IMR-90 (cell line): ENCODE measurements around the gene BPIFB1. TPM values are rescaled to one million over a fixed set of nuclear protein-coding genes. Genes with fewer than 3 reads are reported as not detected.

ENCODE experiments used
- ATAC-seq: fragments of 200-7000 bp; cut with Tn5 transposase; 2 replicates; pipeline ENCODE4 v1.9.1; 2020; ENCODE audit warnings: low read depth, mild to moderate bottlenecking, moderate library complexity
- BruUV-seq: library from RNA; stranded (reverse); fragments of 400-500 nt; replicated peaks from 2 replicates; lab custom pipeline; 2021; lab: Mats Ljungman, UMichigan
- CTCF ChIA-PET: fragments of 300-600 bp; formaldehyde crosslinking; extraction: SDS; loops from one replicate; lab custom pipeline; 2021; ENCODE audit warnings: antibody characterized with exemption; lab: Yijun Ruan, JAX
- POLR2A ChIA-PET: fragments of 300-600 bp; sonication (Branson Sonifier 250); formaldehyde crosslinking; loops from one replicate; lab custom pipeline; 2022; ENCODE audit warnings: antibody characterized with exemption; ENCODE audit not compliant: unreplicated experiment; lab: Charles Lee
- DNase-seq: peaks from one replicate; pipeline ENCODE4 v3.0.0; 2013
- H2AFZ ChIP-seq: replicated peaks from 2 replicates; pipeline ENCODE3; 2013; ENCODE audit warnings: low read length, mild to moderate bottlenecking; ENCODE audit not compliant: poor library complexity
- H2AK5ac ChIP-seq: 2 replicates; pipeline ENCODE4 v1.6.1; 2013; ENCODE audit warnings: low read depth, low read length, inconsistent platforms
- H2AK9ac ChIP-seq: replicated peaks from 2 replicates; pipeline ENCODE3; 2013; ENCODE audit warnings: mild to moderate bottlenecking, low read depth, low read length, moderate library complexity; ENCODE audit not compliant: poor library complexity
- H2BK120ac ChIP-seq: 2 replicates; pipeline ENCODE4 v1.6.1; 2013; ENCODE audit warnings: low read depth, low read length, inconsistent platforms
- H2BK15ac ChIP-seq: 3 replicates; pipeline ENCODE4 v1.6.1; 2013; ENCODE audit warnings: low read depth, low read length, inconsistent platforms
- H2BK20ac ChIP-seq: 2 replicates; pipeline ENCODE4 v1.6.1; 2013; ENCODE audit warnings: low read depth, mild to moderate bottlenecking, inconsistent platforms, low read length, moderate library complexity
- H2BK5ac ChIP-seq: 2 replicates; pipeline ENCODE4 v1.6.1; 2013; ENCODE audit warnings: mild to moderate bottlenecking, low read depth, low read length, inconsistent platforms; ENCODE audit not compliant: poor library complexity, severe bottlenecking
- H3K14ac ChIP-seq: replicated peaks from 2 replicates; pipeline ENCODE4 v1.6.1; 2013; ENCODE audit warnings: low read depth, low read length, inconsistent platforms
- H3K18ac ChIP-seq: 2 replicates; pipeline ENCODE4 v1.6.1; 2013; ENCODE audit warnings: low read depth, low read length, control low read depth
- H3K23ac ChIP-seq: 2 replicates; pipeline ENCODE4 v1.6.1; 2013; ENCODE audit warnings: low read depth, low read length, inconsistent platforms
- H3K27ac ChIP-seq: 2 replicates; pipeline ENCODE4 v1.5.1; 2013; ENCODE audit warnings: mild to moderate bottlenecking, control low read depth, low read length; ENCODE audit not compliant: insufficient read depth
- H3K27me3 ChIP-seq: 2 replicates; pipeline ENCODE4 v1.6.1; 2013; ENCODE audit warnings: low read length; ENCODE audit not compliant: control insufficient read depth, insufficient read depth
- H3K36me3 ChIP-seq: 2 replicates; pipeline ENCODE4 v1.6.1; 2013; ENCODE audit warnings: low read length, mixed read lengths; ENCODE audit not compliant: control insufficient read depth, insufficient read depth
- H3K4ac ChIP-seq: 2 replicates; pipeline ENCODE4 v1.6.1; 2013; ENCODE audit warnings: low read depth, low read length, inconsistent platforms
- H3K4me1 ChIP-seq: 2 replicates; pipeline ENCODE4 v1.6.1; 2013; ENCODE audit warnings: low read length, mixed read lengths; ENCODE audit not compliant: control insufficient read depth, insufficient read depth
- H3K4me2 ChIP-seq: 2 replicates; pipeline ENCODE4 v1.6.1; 2013; ENCODE audit warnings: low read depth, mild to moderate bottlenecking, control low read depth, low read length, moderate library complexity
- H3K4me3 ChIP-seq: 2 replicates; pipeline ENCODE4 v1.5.1; 2013; ENCODE audit warnings: low read depth, mild to moderate bottlenecking, control low read depth, low read length, moderate library complexity; ENCODE audit not compliant: insufficient read depth
- H3K56ac ChIP-seq: 2 replicates; pipeline ENCODE4 v1.6.1; 2013; ENCODE audit warnings: low read length, inconsistent platforms; ENCODE audit not compliant: insufficient read depth; ENCODE audit errors: extremely low read depth
- H3K79me1 ChIP-seq, 2 experiments: 2 replicates each; pipeline ENCODE4 v1.6.1; 2013; ENCODE audit warnings: low read length in 2 of 2, inconsistent platforms in 1 of 2, low read depth in 1 of 2
- H3K9ac ChIP-seq: 2 replicates; pipeline ENCODE4 v1.6.1; 2013; ENCODE audit warnings: low read depth, low read length, control low read depth
- H3K9me1 ChIP-seq: 2 replicates; pipeline ENCODE4 v1.6.1; 2013; ENCODE audit warnings: low read length, inconsistent platforms; ENCODE audit not compliant: insufficient read depth
- H3K9me3 ChIP-seq: 2 replicates; pipeline ENCODE4 v1.6.1; 2013; ENCODE audit warnings: low read length; ENCODE audit not compliant: control insufficient read depth, insufficient read depth
- H4K20me1 ChIP-seq: 2 replicates; pipeline ENCODE4 v1.6.1; 2013; ENCODE audit warnings: low read length, inconsistent platforms; ENCODE audit not compliant: insufficient read depth
- H4K5ac ChIP-seq: 2 replicates; pipeline ENCODE4 v1.6.1; 2013; ENCODE audit warnings: mild to moderate bottlenecking, low read depth, low read length, control low read depth
- H4K8ac ChIP-seq, 2 experiments: 2 replicates each; pipeline ENCODE4 v1.6.1; 2013; ENCODE audit warnings: low read depth in 2 of 2, low read length in 2 of 2, control low read depth in 1 of 2, inconsistent platforms in 1 of 2
- H4K91ac ChIP-seq: 2 replicates; pipeline ENCODE4 v1.6.1; 2013; ENCODE audit warnings: low read depth, low read length, inconsistent platforms; ENCODE audit not compliant: insufficient read depth
- CEBPB ChIP-seq: IDR thresholded peaks from 2 replicates; pipeline ENCODE4 v1.6.1; 2012; ENCODE audit warnings: low read depth, low read length, improper control_type of control experiment
- CTCF ChIP-seq: conservative IDR thresholded peaks from 2 replicates; pipeline ENCODE4 v1.5.1; 2012; ENCODE audit warnings: mild to moderate bottlenecking, low read depth, low read length, improper control_type of control experiment
- ELK1 ChIP-seq: fragments of 150-350 bp; IDR thresholded peaks from 2 replicates; pipeline ENCODE4 v1.6.1; 2016; ENCODE audit warnings: low read depth, mild to moderate bottlenecking, low read length, moderate library complexity, borderline replicate concordance
- FOS ChIP-seq: fragments of 150-350 bp; IDR thresholded peaks from 2 replicates; pipeline ENCODE4 v1.6.1; 2016; ENCODE audit warnings: low read depth, low read length
- MAFK ChIP-seq: IDR thresholded peaks from 2 replicates; pipeline ENCODE4 v1.6.1; 2012; ENCODE audit warnings: low read depth, low read length, improper control_type of control experiment
- MAZ ChIP-seq: IDR thresholded peaks from 2 replicates; pipeline ENCODE4 v1.6.1; 2012; ENCODE audit warnings: low read depth, mild to moderate bottlenecking, low read length, improper control_type of control experiment, moderate library complexity, borderline replicate concordance
- MXI1 ChIP-seq: IDR thresholded peaks from 2 replicates; pipeline ENCODE4 v1.6.1; 2012; ENCODE audit warnings: low read depth, mild to moderate bottlenecking, low read length, moderate library complexity, borderline replicate concordance
- NFE2L2 ChIP-seq: fragments of 150-350 bp; IDR thresholded peaks from 2 replicates; pipeline ENCODE4 v1.6.1; 2016; ENCODE audit warnings: low read depth, mild to moderate bottlenecking, low read length
- POLR2A ChIP-seq: IDR thresholded peaks from 2 replicates; pipeline ENCODE4 v1.6.1; 2012; ENCODE audit warnings: mild to moderate bottlenecking, low read depth, low read length
- RAD21 ChIP-seq: IDR thresholded peaks from 2 replicates; pipeline ENCODE4 v1.6.1; 2012; ENCODE audit warnings: low read length, improper control_type of control experiment
- RCOR1 ChIP-seq: IDR thresholded peaks from 2 replicates; pipeline ENCODE4 v1.6.1; 2012; ENCODE audit warnings: mild to moderate bottlenecking, low read length, improper control_type of control experiment; ENCODE audit not compliant: insufficient replicate concordance
- RFX5 ChIP-seq: IDR thresholded peaks from 2 replicates; pipeline ENCODE4 v1.8.0; 2012; ENCODE audit warnings: low read depth, mild to moderate bottlenecking, low read length, moderate library complexity
- SMC3 ChIP-seq: fragments of 150-350 bp; IDR thresholded peaks from 2 replicates; pipeline ENCODE4 v1.6.1; 2016; ENCODE audit warnings: low read depth, mild to moderate bottlenecking, antibody characterized with exemption, low read length, moderate library complexity
- USF2 ChIP-seq: fragments of 150-350 bp; IDR thresholded peaks from 2 replicates; pipeline ENCODE4 v1.6.1; 2017; ENCODE audit warnings: mild to moderate bottlenecking, antibody characterized with exemption, low read length, low read depth
- WGBS, 2 experiments: methylation state at CpG; one replicate each; pipeline versions ENCODE4 v1.1.5 to v1.1.7; 2013; ENCODE audit warnings: missing lambda C conversion rate in 2 of 2; ENCODE audit not compliant: insufficient read length in 1 of 2; ENCODE audit errors: extremely low coverage in 2 of 2; 5-methylcytosine and 5-hydroxymethylcytosine counted together
- dilution Hi-C: fragments of 300-500 bp; cut with HindIII; formaldehyde crosslinking; loops from one replicate; pipeline ENCODE4 v1.14.3; 2018; ENCODE audit warnings: low sequenced_read_pairs; ENCODE audit not compliant: unreplicated experiment
- in situ Hi-C: fragments of 300-500 bp; cut with MboI; formaldehyde crosslinking; loops from 3 replicates; pipeline ENCODE4 v1.14.3; 2019; ENCODE audit warnings: low sequenced_read_pairs, inconsistent platforms, mixed read lengths
- intact Hi-C: fragments of 100-400 bp; cut with micrococcal nuclease; formaldehyde crosslinking; loops from 2 replicates; pipeline ENCODE4 v1.10.0; 2022
- polyA plus RNA-seq, 3 experiments: library from polyadenylated mRNA; depleted of rRNA; stranded (reverse); fragments of >200 nt; gene quantifications; 2 replicates each; pipeline ENCODE4 v1.2.3, GENCODE V29; 2012; ENCODE audit warnings: low replicate concordance in 1 of 3
- total RNA-seq: library from RNA; depleted of rRNA; stranded (reverse); fragments of >200 nt; gene quantifications from 2 replicates; pipeline ENCODE4 v1.2.3, GENCODE V29; 2012

The BPIFB1 gene
- total and polyA plus RNA-seq, 2 of the 4 experiments (the other 2 are of a cell fraction) = not detected

GRCh38 chr20:33318096-33318429 lies 35.0 kb downstream of the BPIFB1 start:
- Histone ChIP-seq H3K9ac (no peak overlapping the region), H3K79me1 (no peaks in the 10 kb centered on the region), H3K14ac (no peak overlapping the region), H3K27ac (no peak overlapping the region), H3K56ac (no peak overlapping the region), H3K4me2 (no peak overlapping the region), H4K8ac (no peak overlapping the region), H2BK120ac (no peak overlapping the region), H2BK15ac (no peak overlapping the region), H2AK5ac (no peak overlapping the region), H3K4ac (no peak overlapping the region), H3K4me3 (no peak overlapping the region), H3K4me1 (no peaks in the 10 kb centered on the region), H3K27me3 (peaks cover 39% of the 10 kb centered on the region), H4K91ac (no peak overlapping the region), H3K36me3 (no peaks in the 10 kb centered on the region), H2AK9ac (no peak overlapping the region), H2BK20ac (no peak overlapping the region), H3K9me3 (no peaks in the 10 kb centered on the region), H3K9me1 (no peaks in the 10 kb centered on the region), H4K20me1 (no peaks in the 10 kb centered on the region), H2BK5ac (no peak overlapping the region), H4K5ac (no peak overlapping the region), H2AFZ (no peak overlapping the region), H3K18ac (no peak overlapping the region), H3K23ac (no peak overlapping the region)
- WGBS, 2 experiments = 30% methylated on average over 3 of the region's 5 CpGs; no CpG with 5 or more reads in 1 of the 2 experiments
- DNase-seq = no peak
- dilution Hi-C loops = no loop called here
- ChIA-PET CTCF (no interaction called here), POLR2A (no interaction called here)
- TF ChIP-seq USF2 (no peak), RCOR1 (no peak), MXI1 (no peak), RFX5 (no peak), MAZ (no peak), CEBPB (no peak), FOS (no peak), MAFK (no peak), POLR2A (no peak), NFE2L2 (no peak), RAD21 (no peak), SMC3 (no peak), ELK1 (no peak), CTCF (no peak)
- in situ Hi-C loops = no loop called here
- BruUV-seq = no TSS peak
- intact Hi-C loops = no loop called here
- no peak for ATAC-seq
